HG03135 (cell line): Measurements from ENCODE around the gene THRA.
A peak's percentile ranks its signal among the peaks of the same experiment; 100 is the strongest.

Experiments used
- ATAC-seq: cut with Tn5 transposase; IDR thresholded peaks from one replicate; pipeline ENCODE4 v1.9.1; 2021; ENCODE audit warnings: mild to moderate bottlenecking, moderate library complexity; ENCODE audit not compliant: unreplicated experiment

THRA gene

DNA sequence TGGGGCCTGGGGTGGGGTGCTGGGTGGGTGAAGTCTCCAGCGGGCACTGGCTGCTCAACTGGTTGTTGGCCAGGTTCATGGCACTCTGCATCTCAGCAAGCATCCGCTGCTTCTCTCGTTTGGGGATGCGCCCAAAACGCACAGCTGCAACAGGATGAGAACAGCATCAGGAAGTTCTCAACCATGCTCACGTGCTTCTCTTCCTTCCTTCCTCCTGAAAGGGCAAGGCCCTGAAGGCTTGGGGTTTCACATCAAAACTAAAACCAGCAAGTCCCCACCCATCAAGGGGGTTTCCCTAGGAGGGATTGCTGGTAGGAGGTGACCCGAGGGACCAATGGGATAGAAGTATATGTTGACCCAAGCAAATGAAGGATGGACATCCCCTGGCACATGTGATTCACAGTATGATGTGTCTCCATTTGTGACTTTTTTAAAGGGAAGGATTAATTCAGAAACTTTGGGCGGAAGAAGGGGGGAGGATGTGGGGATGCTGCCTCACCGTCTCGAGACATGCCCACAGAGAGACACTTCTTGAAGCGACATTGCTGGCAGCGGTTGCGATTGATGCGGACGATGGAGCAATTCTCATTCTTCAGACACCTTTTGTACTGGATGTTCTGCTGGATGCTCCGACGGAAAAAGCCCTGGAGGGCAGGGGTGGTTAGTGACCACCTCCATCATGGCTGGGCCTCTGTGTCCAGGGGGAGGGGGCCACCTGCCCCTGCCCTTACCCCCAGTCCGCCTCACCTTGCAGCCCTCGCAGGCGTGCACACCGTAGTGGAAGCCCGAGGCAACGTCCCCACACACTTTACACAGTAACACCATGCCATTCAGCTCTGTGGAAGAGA lies 33.4 kb downstream of the THRA start:
- peak; percentile 53 for ATAC-seq

DNA sequence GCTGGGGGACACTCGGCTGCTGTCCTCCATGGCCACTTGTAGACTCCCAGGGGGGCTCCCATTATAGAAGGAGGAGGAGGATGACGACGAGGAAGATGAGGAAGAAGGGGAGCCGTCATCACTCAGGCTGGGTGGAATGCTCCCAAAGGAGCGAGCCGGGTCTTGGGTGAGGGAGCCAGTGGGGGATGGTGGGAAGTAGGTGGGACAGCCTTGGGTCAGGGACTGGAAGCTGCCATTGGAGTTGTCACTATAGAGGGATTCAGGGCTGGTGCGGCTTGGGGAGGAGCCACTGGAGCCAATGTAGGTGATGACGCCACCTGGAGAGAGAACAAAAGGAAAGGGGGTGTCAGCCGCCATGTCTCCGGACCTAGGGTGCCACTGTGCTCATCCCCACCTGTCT lies 34.3 kb downstream of the THRA start:
- ATAC-seq = no peak

DNA sequence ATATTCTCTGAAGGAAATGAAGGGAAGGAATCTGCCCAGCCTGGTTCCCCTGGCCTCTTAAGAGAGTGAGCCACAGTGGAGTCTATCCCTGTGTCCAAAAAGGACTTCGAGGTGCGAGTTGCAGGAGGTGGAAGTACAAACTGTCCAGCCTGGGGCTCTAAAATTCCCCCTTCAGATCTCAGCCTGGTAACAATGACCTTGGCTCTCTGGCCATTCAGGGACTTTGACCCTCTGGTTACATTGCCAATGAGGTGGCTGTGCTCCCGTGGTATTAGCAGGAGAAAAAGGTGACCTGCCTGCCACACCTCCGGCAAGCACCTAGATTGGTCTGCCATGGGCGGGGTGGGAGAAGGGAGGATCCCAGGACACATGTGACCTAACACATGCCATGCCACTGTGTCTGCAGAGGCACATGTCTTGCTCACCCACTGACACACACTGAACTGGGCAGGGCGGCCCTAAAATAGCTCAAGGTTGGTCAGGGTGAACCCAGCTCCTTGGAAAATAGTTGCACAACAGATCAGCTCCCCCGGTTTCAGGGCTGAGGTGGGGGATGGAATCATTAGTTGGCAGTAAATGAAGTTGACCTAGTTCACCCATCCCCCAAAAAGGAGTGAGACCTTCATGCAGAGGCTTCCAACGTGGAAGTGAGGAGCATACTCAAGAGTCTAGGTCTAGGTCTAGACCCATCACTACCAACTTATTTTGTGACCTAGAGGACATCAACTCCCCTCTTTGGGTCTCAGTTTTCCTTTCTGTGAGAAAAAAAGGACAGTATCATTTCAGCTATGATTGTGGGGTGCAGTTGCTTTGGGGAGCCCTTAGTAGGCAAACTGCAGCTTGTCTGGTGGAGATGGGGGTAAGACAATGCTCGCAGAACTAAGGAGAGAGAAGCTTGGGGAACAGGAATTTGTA lies 35.4 kb downstream of the THRA start:
- no peak for ATAC-seq

DNA sequence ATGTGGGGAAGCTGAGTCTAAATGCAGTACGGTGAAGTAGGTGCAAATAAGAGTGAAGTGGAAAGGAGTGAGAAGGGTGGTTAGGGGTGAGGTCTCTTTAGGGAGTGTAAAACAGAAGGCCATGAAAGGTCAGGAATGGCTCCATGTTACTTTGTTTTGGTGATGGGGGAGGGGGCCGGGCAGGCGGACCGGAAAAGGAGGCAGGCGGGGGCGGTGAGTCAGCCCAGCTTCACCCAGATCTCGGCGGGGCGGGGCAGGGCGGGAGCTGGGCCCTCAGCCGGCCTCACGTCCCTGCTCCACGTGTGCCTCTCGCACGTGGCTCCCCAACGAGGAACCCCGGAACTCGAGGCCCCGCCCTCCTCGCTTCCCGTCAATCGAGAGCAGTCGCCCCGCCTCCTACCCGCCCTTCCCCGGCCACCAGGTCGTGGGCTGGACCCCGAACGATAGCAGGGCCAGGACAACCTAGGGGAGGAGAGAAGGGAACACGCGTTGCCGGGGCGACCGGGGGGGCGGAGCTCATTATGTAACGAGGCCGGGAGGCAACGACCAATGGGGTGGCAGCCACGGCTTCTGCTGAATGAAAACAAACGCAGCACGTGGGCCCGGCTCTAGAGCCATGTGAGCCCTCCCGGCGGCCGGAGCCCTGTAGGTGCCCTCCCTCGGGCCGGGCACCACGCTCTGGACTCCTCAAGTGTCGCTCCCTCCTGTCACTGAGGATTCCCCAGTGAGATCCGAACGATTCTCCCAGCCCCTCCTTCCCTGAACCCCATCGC lies 36.3 kb downstream of the THRA start:
- ATAC-seq = peak; percentile 56

- no peak for ATAC-seq
These were observed 37.1 kb downstream of the THRA start for GRCh38 chr17:40099619-40100418.

DNA sequence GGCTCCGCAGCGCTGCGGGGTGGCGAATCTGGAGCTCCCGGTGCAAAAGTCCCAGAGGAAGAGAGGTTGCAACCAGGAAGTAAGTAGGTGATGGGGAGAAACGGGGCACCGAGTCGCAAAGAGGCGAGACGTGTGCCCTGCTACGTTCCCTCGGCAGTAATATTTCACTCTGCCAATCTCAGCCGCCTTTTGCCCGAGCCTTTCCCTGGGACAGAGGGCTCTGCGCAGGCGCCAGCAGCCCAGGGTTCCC lies 37.6 kb downstream of the THRA start, which contains the start of gene NR1D1:
Gene NR1D1 (minus strand): TSS at position 171 of the 250 bp plus-strand sequence. CDS start 495 bp downstream, outside the sequence.
- ATAC-seq = no peak

DNA sequence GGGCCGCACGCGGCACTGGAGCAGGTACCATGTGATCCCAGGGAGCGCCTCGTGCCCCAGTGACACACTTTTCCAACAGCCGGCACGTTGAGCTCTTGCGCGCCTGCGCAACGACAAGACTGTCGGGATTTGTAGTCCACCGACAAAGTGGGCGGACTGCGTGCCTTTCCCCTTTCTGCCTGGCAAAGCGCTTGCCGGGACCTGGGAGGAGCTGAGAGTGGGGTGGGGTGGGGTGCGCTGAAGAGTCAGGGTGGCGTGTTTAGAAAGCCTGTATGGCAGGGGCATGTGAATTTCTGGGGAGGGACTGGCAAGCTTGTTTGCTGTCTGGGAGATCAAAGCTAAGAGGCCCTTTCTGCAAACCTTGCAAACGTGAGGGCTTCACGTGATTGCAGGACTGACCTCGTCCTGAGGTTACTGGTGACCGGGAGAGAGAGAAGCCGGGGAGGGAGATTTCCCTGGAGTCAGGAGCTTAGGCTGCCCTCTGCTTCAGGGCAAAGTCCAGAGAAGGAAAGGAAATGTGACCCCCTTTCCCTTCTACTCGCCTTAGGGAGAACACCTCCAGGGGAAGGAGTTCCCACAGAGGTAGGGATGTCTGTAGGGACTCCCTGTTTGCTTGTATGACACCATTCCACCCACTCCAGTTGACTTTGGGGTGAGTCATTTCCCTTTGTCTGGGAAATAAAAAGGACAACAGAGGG lies 38.1 kb downstream of the THRA start:
- ATAC-seq = no peak

DNA sequence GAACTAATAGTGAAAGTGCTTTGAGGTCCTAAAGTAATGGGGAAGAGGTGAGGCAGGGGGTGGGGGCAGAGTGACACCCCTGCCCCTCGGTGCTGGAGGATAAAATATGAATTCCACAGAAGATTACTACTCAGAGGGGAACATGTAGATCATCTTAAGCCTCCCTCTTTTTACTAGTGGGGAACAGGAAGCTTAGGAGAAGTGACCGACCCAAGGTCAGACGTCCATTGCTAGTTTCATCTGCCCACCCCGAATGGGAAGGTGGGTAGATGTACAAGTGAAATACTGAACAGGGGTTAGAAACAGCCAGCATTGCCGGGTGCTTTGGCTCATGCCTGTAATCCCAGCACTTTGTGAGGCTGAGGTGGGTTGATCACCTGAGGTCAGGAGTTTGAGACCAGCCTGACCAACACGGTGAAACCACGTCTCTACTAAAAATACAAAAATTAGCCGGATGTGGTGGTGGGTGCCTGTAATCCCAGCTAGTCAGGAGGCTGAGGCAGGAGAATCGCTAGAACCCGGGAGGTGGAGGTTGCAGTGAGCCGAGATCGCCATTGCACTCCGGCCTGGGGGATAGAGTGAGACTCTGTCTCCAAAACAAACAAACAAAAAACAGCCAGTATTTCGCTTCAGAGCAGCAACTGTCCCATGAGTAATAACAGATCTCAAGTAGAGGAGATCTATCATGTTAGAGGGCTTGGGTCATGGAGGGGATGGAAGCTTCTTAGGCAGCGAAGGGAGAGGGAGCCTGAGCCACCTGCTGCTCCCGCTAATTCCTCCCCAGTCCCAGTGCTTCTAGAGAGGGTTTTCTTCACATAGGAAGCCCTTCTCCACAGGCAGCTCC lies 38.8 kb downstream of the THRA start:
- no peak for ATAC-seq

DNA sequence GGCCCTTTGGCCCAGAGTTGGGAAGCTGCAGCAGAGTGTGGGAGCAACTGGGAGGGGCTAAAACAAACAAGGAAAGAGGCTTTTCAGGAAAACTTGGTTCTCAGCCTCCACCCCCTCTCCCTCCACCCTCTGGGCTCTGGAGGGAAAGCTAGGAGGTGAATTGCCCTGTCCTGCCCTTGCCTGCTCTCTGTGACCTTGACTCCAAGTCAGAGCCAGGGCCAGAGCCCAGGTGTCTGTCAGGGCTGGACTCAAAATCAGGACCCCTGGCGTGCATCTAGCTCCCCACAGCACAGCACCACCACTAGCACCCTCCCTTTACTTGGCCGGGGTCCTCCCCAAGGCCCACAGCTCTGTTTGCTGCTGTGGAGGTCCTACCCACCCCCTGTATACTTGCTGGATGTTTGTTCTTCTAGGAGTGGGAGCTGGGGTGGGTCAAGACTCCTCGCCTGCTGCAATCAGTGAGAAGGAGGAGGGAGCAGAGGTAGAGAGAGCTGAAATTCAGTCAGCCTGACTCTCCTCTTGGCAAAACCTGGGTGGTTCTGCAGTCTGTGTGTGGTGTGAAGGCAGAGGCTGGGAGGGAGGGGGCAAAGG lies 40.4 kb downstream of the THRA start:
- no peak for ATAC-seq

GRCh38 chr17:40103688-40104087 lies 40.9 kb downstream of the THRA start:
- ATAC-seq = no peak

DNA sequence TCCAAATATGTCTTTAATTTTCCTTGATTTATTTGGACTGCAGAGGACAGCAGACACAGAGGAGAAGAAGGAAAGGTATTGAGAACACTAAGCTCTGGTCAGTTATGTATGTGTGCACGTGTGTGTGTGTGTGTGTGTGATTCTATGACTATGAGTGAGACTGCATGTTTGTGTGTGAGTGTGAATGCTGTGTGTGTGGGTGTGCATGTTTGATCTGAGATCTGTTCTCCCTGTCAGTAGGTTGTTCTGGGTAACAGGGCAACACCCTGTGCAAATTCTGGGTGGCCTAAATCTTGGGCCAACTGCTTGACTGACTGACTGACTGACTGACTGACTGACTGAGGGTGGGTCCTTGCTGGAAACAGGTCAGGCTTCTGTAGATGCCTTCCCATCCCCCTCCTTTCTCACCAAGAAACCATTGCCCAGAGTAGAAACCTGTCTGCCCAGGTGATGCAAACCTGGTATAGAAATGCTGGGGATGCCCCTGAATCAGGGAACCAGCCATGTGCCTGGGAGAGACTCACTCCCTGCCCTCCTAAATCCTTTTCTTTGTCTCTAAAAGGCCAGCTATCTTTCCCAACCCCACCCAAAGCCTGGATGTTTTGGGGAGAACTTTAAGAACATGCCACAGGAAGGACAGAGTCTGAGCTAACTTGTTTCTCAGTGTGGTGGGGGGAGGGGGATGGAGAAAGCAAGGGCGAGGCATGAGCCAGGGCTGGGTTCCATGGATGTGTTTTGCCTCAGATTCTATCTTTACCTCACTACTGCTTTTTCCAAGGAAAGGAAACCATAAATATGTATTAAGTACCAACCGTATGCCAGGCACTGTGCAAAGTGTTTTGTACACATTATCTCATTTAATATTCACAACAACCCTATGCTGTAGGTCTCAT lies 42.1 kb downstream of the THRA start:
- no peak for ATAC-seq

- no peak for ATAC-seq
These were observed 43.3 kb downstream of the THRA start for GRCh38 chr17:40105861-40106759.

- ATAC-seq = no peak
These were observed 44.2 kb downstream of the THRA start for GRCh38 chr17:40106760-40107521.

DNA sequence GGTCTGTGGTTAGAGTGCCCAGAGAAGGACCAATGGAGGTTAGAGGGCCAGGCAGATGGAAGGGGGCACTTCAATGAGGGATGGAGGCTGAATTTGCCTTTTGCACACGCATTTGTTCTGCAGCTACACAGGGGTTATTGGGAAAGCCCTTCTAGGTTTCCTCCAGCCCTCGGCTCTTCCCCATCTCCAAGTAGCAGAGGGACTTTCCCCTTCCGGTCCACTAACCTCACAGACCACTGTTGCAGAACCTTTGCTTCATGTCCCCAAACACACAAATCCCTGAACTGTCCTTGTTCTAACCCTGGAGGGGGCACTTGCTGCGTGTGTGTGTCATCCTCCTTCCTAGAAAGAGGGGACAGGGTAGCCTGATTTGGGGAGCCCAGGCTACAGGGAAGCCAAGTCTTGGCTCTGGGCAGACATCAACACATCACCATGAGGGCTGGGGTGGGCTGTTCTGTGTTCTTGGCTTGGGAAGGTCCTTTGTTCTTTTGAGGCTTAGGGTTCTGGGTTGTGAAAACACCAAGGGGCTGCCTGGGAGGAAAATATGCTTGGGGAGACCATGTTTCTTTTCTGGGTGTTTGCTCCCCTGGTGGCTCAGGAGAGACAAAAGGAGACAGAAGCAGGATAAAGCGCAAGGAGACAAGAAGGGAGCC lies 44.9 kb downstream of the THRA start:
- no peak for ATAC-seq
